SJCRH30 (cell line): ENCODE results near the gene CFAP299. TPM values are rescaled to one million over a fixed set of nuclear protein-coding genes. Genes with fewer than 3 reads are reported as not detected.

ENCODE experiments used
- total RNA-seq: library from RNA; depleted of rRNA; stranded (reverse); fragments of >200 nt; shearing (Covaris generic); gene quantifications from 2 replicates; pipeline ENCODE4 v1.2.3, GENCODE V29; 2014; rRNA removed

Gene CFAP299
- total RNA-seq, 1 experiment from 2014 or later = not detected

Other genes with a start within 250 kb of the CFAP299 start
- 1.5 and 2.5 TPM in 2 replicates for gene PRDM8, start 138.2 kb upstream of the CFAP299 start, total RNA-seq
- gene FGF5, start 69.1 kb upstream of the CFAP299 start, total RNA-seq = 0.12 and 0.15 TPM in 2 replicates